NOMO-1 (cell line): ENCODE measurements around the gene VDR.

Experiments
- DNase-seq, 2 experiments: peaks; one replicate each; lab custom pipeline; 2025; ENCODE audit not compliant: unreplicated experiment in 2 of 2; lab: John Stamatoyannopoulos, UW

The VDR gene

DNA sequence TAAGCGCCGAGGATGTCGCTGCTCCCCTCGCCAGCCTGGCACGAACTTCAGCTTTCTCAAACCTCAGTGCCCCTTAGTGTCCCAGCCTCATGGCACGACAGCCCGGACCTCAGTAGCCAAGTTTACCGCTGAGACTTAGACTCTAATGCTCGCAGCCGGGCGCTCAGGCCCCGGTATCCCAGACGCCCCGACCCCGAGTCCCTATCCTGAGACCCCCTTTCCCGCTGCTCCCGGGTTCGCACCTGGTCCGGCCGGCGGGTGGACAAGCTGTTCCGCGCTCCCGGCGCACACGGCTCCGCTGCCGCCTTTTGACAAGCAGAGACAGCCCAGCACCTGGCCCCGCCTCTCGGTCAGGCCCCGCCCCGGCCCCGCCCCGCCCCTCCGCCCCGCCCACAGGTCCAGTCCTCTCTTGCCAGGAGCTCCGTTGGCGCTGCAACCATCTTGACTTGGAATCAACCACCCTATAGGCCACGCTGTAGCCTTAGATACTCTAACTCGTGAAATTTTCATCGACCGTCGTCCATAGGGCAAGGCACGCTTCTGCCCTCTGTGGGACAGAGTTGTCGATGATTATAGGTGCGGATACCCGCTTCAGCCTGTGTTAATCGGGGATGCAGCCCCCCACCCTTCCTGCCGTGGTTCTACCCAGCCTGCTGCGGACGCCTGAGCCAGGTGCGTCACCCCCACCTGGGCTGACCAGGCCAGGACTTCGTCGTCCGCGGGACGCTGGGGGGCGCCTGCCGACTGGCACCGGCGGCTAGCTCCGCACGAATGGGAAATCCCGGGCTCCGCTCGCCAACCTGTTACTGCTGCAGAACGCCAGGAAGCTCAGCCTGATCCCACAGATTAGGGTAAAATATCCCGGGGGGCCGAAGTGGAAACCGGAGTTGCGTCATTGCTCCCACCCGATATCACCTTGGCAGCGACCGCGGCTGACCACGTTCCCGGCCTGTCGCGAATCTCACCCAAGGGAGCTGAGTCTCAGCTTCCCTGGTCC is at the start of gene VDR:
Gene VDR, minus strand, starts transcription at position 282 of the 997 bp plus-strand sequence. CDS start 25,881 bp downstream, outside the sequence.
- DNase-seq: peak; percentile 78 to 80

DNA sequence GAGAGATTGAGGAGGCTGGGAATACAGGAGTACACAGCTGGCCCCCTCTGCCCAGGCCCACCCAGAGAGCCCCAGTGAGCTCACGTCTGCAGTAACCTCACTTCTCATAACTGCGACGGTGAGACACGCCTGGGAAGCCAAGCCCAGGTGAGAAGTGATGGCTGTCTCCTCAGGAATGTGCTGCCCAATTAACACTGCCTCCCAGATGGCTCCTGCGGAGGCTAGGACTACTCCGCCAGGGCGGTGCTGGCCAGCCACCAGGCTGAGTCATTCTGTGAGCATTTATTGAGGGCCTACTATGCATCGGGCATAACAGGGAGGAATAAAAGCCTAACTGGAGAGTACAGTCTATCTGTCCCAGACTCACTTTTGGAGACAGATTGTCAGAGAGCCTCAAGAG is 49.3 kb upstream of the VDR start:
- no peak for DNase-seq

DNA sequence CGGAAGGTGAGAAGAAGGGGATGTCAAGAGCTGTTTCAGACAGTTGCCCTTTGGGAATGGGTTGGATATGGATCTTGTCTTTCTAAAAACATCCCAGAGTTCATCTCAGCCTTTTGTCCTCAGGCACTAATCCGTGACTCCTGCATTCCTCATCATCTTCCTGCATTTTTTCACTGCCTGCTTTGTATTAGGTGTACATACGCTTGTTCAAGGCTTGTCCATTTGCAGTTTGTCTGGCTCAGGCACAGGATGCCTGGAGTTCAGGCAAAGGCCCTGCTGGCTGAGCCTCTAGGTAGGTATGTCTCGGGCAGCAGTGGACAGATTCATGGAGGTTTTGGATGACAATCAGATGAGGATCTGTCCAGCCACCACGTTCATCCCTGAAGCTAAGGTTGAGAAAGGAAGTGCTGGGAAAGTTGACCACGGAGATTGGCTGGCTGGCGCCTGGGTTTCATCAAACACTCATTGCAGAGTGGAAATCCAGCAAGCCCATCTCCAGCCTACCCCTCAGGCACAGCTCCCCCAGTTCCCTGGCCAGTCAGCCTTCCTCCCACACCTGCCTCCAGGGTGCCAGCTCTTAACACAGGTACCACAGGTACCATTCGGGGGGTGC is 46.2 kb upstream of the VDR start:
- no peak for DNase-seq

DNA sequence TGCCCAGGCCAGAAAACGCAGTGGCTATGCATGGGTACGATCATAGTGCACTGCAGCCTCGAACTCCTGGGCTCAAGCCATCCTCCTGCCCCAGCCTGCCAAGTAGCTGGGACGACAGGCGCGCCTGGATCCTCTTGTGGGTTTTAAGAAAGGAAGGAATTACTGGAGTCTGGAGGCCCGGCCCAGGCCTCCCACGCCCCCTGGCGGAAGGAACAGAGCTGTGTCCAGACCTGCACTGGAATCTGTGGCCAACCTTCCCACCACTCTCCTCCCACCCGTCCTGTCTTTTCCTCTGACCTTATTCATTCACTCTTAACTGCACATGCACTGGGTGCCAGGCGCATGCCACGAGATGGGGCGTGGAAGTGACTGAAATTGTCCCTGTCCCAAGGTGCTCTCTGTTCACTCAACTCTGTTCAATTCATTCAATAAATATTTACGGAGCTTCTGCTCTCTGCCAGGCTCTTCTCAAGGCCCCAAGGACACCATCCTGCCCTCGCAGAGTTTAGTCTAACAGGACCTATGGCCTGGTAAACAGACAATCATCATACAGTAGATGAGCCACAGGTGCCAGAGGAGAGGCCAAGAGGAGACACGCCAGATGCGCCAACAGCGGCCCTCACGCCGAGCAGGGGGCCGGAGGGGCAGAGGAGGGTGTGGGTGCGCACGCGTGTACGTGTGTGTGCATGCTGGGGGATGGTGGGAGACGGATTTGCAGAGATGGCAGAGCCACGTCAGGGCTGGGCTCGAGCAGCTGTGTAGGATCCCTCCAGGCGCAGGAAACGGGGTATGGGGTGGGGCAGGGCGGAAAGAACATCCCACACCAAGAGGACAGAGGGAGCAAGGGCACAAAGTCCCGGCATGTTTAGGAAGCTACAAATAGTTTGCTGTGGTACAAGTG is 44.9 kb upstream of the VDR start:
- peak; percentile 21 to 75 for DNase-seq

DNA sequence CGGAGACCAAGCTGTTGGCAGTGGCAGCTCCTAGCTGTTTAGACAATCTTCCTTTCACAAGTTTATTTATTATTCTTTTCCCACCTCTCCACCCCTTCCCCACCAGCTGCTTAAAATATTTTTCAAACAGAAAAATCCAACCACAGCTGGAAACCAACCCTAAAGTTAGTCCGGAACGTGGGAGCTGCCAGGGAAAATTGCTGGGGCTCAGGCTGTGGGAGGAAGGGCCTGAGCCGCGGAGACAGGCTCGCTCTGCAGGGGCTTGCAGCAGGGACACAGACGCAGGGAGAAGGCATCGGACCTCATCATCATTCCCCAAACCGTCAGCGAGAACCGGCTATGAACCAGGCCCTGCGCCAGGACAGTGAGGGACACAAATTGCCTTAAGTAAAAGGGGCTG is 42.5 kb upstream of the VDR start:
- no peak for DNase-seq

DNA sequence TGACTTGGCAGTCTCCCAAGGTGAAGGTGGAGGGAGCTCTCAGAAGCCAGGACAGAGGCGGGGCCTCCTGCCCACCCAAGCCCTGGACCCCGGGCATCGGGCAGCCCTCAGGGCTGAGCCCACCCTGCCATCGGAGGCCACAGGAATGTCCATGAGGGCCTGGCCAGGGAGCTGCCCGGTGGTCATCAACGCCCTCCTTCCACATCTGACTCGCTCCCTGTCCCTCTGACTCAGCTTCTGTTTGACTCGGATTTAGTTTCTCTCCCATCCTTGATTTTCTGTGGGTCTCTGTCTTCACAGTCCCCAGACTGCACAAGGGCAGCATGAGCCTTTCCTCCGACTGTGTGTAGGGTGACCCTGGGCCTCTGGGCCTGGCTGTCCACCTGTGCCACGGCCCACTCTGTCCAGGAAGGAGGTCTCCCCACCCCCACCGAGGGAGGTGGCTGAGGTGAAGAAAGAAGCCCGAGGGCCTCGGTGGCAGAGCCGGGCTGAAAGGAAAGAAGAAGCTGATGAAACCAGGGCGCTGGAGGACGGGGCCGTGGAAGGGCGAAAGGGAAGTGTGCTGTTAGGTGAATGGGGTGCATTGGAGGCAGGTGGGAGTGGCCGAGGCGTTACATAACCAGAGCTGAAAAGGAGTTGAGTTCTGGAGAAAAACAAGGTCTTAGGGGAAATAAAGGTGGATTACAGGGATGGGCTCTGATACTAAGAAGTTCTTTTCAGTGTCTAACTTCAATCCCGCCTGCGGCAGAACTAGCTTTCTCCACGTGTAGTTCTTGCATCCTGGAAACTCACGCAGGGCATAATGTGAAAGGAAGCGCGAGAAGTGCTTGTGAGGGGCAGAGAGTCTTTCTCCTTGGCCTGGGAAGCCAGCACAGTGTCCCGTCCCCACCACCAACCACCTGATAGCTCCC is 41.9 kb upstream of the VDR start:
- DNase-seq: peak; percentile 84 to 89

DNA sequence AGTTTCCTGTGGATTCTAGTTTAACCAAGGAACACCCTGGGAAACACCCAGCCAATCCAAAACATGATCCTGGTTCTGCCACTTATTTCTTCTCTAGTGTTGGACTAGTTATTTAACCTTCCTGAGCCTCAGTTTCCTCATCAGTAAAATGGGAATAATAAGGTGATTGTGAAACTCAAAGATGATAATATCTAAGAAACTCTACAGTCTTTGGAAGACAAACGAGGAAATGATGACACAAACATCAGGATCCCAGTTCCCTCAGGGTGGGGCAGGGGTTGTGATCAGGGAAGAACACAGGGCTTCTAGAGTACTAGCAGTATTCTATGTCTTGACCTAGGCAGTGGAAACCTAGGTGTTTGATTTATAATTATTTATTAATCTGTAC is 40.5 kb upstream of the VDR start:
- no peak for DNase-seq

DNA sequence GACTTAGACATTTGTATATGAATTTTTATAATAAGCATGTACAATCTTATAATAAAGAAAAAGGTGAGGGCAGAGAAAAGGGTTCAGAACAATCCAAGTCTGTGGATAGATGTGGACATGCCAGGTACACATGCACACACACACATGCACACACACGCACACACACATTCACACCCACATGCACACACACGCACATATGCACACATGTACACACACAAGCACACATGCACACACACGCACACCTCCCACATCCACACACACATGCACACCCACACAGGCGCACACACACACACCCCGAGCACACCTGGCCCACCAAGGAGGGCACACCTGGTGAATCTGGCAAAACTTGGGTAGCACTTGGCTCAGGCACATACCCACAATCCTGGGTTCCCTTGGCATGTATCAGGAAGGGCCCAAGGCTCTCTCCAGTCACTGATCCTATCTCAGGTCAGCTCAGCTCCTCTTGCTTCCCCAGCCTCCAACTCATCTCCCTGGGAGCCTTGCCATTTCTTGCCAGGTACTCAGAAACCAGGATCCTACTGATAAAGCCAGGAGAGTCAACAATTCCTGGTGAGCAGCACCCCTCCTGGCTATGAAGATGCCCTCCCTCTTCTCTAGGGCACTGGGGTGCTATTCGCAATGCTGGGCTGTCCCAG is 40.0 kb upstream of the VDR start:
- DNase-seq: no peak

DNA sequence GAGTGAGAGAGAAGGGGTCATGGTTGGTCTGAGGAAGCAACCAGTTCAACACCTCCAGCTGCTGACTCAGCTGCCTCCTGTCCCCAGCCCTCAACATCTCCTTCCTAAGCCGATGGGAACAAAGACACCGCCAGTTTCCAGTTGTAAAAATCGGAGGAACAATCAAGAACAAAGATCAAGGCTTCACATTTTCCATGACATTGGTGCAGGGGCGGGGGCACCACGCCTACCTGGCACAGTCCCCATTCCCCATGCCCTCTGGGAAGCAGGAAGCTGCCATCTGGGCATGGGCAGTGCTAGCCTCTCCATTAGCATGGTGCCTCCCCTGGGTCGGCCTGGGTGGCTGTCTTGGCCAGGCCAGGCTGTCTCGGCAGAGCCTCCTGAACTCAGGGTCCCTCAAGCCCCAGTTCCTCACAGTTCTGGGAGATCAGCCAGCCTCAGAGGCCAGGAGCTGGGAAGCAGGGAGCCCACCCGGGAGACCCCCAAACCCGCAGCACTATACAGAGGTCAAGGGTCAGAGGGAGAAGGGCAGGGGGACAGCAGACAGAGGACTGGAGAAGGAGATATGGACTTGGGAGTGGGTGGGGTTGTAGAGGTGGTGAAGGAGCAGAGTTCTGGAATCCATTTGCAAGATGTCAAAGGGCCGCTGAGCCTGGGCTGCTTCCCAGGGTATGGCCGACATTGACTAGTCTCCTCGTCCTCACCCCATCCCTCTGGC is 39.0 kb upstream of the VDR start:
- DNase-seq: no peak

DNA sequence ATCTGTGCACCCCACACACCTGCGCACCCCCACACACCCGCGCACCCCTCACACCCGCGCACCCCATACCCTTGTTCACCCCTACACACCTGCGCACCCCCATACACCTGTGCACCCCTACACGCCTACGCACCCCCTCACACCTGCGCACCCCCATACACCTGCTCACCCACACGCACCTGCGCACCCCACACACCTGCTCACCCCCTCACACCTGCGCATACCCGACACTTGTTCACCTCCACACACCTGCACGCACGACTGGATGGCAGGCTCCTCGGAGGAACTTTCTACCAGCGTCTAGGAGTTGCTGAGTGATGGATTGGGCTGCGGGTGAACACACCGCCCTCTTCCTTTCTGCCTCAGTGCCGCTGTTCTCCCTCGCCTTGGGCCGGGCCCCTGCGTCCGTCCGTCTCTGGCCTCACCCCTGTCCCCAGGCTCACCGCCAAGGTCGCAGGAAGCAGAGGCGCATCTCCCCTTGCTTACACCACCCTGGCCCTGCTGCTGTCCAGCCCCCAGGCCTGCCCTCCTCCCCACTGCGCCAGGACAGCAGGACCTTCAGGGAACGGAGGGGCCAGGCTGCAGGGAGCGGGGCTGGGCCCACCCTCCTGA is 37.9 kb upstream of the VDR start:
- DNase-seq: no peak

DNA sequence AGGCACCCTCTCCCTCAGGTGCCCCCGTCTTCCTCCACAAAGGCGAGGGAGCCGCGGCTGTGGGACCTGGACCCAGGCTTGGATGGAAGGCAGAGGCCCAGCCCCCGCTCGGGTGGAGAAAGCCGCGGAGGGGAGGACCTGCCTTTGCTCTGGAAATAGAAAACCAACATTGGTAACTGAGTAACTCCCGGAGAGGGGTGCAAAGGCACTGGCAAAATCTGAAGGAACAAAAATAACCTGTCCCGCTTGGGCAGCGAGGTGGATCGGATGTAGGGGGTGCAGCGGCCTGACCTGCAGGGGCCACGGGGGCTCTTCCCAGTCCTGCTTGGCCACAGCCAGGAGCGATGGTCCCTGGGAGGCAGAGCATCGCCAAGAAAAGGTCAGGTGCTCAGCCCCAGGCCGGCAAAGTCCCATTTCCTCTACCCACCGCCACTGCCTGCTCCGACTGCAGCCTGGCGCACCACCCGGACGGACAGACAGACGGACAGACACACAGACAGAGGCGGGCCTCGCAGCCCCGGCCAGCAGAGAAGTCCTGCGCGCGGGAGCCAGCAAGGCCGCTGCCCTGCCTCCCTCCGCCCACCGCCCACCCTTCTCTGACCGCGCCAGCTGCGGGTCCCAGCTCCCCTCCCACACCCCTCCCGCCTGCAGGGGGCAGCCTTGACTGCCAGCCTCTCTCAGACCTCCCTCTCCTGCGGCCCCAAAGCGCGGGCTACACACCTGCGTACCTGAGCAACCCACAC is 37.2 kb upstream of the VDR start:
- peak; percentile 2 to 27 for DNase-seq

DNA sequence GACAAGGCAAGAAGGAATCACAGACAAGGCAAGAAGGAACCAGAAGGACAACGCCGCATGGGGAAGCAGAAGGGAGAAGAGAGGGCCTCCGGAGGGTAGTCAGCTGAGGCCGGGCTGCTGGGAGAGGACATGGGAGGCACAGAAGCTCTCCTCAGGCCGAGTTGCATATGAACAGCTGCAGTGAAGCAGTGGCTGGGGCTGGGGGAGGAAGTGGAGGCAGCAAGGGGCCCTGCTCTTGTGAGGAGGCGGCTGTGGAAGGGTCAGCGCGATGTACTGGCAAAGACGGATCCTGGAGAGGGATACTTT is 36.6 kb upstream of the VDR start:
- DNase-seq: no peak

DNA sequence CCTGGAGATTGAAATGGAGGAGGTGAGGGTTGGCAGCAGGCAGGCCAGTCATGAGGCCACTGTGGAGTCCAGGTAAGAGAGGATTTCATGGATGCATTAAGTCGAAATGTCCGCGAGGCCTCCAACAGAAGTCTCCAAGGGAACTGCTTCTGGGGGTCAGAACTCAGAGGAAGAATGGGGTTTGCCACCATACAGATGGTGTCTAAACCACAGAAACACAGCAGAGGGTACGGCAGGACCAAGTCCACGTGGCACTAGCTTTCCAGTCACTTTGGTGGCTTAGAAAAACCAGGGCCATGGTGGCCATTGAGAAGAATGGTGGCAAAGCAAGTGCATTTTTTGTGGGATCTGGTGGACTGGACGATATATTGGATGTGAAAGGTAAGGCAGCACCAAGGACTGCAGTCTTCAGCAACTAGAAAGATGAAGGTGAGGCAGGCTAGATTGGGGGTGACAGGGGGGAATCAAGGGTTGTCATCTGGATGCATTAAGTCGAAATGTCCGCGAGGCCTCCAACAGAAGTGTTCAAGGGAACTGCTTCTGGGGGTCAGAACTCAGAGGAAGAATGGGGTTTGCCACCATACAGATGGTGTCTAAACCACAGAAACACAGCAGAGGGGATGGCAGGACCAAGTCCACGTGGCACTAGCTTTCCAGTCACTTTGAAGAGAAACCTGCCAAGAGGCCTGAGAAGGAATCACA is 36.1 kb upstream of the VDR start:
- DNase-seq: no peak

DNA sequence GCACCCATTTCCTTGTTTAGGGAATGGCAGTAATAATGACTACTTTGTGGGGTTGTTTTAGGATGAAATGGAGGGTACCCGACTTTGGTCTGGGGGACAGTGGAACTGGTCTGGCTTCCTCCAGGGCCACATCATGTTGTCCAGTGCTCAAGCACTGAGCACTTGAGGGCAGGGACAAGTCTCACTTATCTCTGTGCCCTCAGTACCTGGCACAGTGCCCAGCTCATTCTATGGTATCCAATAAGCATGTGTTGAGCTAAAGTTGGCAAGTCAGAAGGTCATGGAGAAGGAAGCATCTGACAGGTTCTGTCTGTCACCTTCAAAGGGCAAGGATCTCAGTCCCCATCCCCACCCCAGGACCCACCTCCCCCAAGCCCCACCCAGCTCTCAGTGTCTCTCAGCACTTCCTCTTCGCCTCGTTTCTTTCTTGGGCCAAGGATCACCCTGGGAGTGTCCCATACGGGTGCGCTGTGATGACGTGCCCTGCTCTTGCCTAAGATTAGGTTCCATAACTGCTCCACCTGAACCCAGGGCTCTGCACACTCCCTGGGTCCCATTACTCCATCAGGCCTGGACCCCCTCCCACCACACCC is 34.3 kb upstream of the VDR start:
- DNase-seq: no peak

DNA sequence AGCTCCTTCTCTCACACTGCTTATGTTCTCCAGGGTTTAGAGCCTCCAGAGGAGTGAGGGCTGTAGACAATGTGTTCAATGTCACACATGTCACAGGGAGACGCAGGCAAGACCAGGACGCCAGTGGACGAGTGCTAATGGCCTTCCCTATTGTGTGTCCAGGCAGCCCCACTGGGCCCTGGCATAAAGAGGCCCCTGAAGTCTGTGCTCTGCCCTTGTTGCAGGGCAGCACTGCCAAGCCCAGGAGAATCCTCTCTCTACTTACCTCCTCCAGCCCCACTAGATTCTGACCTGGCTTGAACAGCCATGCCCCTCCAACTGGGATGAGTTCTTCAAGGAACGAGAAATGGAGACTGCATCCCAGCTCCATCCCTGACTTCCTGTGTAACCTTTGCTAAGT is 33.8 kb upstream of the VDR start:
- no peak for DNase-seq

DNA sequence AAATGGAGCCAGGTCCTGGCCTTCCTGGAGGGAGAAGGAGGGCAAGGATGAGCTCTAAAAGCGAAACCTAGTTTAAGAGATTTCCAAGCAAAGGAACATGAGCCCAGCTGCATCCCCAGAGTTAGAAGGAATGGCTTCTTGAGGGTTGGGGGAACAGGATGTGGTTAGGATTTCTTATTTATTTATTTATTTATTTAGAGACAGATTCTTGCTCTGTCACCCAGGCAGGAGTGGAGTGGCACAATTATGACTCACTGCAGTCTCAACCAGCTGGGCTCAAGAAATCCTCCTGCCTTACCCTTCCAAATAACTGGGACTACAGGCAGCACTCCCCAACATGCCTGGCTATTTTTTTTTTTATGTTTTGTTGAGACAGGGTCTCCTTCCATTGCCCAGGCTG is 33.3 kb upstream of the VDR start:
- no peak for DNase-seq

DNA sequence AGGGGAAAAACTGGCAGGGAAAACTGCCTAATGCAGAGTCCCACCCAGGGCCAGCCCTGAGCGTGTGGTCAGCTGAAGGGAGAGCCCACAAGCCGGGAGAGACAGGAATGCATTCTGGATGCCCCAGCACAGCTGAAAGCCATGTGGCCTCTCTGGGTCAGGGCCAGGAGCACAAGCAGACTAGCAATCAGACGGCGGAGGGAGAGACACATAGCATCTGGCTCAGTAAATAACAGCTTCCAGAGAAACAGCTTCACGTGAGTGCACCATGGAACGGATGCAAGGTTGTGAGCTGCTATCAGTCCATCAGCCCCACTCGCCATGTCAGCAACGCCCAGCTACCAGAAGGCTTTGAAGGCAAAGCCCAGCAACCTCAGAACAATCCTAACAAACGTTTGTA is 30.4 kb upstream of the VDR start:
- DNase-seq: no peak
